IPS-15b (cell line): ENCODE data around the gene CD33.
"Not testable (repeated sequence)": the region's sequence is repeated elsewhere in the genome, so short reads cannot be mapped to it uniquely, and the experiment has no call there.

ENCODE experiments used
- H3K27me3 ChIP-seq: one replicate; pipeline ENCODE4 v1.6.1; 2013; ENCODE audit warnings: low read length; ENCODE audit not compliant: control insufficient read depth, insufficient read depth
- H3K36me3 ChIP-seq: one replicate; pipeline ENCODE4 v1.6.1; 2013; ENCODE audit warnings: low read length; ENCODE audit not compliant: control insufficient read depth, insufficient read depth
- H3K4me1 ChIP-seq: one replicate; pipeline ENCODE4 v1.6.1; 2013; ENCODE audit warnings: mild to moderate bottlenecking, low read length; ENCODE audit not compliant: control insufficient read depth, insufficient read depth
- H3K4me3 ChIP-seq: one replicate; pipeline ENCODE4 v1.5.1; 2013; ENCODE audit warnings: low read depth, low read length
- H3K9ac ChIP-seq: one replicate; pipeline ENCODE4 v1.6.1; 2013; ENCODE audit warnings: low read depth, mild to moderate bottlenecking, low read length
- H3K9me3 ChIP-seq: one replicate; pipeline ENCODE4 v1.6.1; 2013; ENCODE audit warnings: mild to moderate bottlenecking, low read length; ENCODE audit not compliant: control insufficient read depth, insufficient read depth

CD33 gene

GRCh38 chr19:51194527-51195315 lies 30.2 kb upstream of the CD33 start:
- Histone ChIP-seq H3K36me3 (no peaks in the 10 kb centered on the region), H3K9me3 (no peaks in the 10 kb centered on the region), H3K4me1 (no peaks in the 10 kb centered on the region), H3K27me3 (no peaks in the 10 kb centered on the region), H3K9ac (no peak overlapping the region), H3K4me3 (no peak overlapping the region)

- no peak overlapping the region for H3K4me3 ChIP-seq
- no peaks in the 10 kb centered on the region for H3K36me3 ChIP-seq
- no peaks in the 10 kb centered on the region for H3K27me3 ChIP-seq
- no peaks in the 10 kb centered on the region for H3K4me1 ChIP-seq
- no peaks in the 10 kb centered on the region for H3K9me3 ChIP-seq
- no peak overlapping the region for H3K9ac ChIP-seq
Measured at GRCh38 chr19:51195316-51195586, 29.6 kb upstream of the CD33 start.

GRCh38 chr19:51195616-51196015 lies 29.3 kb upstream of the CD33 start:
- Histone ChIP-seq H3K9ac (no peak overlapping the region), H3K27me3 (no peaks in the 10 kb centered on the region), H3K36me3 (no peaks in the 10 kb centered on the region), H3K4me3 (no peak overlapping the region), H3K9me3 (no peaks in the 10 kb centered on the region), H3K4me1 (no peaks in the 10 kb centered on the region)

- H3K4me1 ChIP-seq: no peaks in the 10 kb centered on the region
- no peaks in the 10 kb centered on the region for H3K27me3 ChIP-seq
- no peaks in the 10 kb centered on the region for H3K36me3 ChIP-seq
- H3K4me3 ChIP-seq: no peak overlapping the region
- no peak overlapping the region for H3K9ac ChIP-seq
- H3K9me3 ChIP-seq: no peaks in the 10 kb centered on the region
Measured at GRCh38 chr19:51196181-51196580, 28.7 kb upstream of the CD33 start.

- no peaks in the 10 kb centered on the region for H3K36me3 ChIP-seq
- H3K4me1 ChIP-seq: no peaks in the 10 kb centered on the region
- no peak overlapping the region for H3K9ac ChIP-seq
- no peak overlapping the region for H3K4me3 ChIP-seq
- H3K27me3 ChIP-seq: no peaks in the 10 kb centered on the region
- H3K9me3 ChIP-seq: no peaks in the 10 kb centered on the region
Measured at GRCh38 chr19:51198641-51199040, 26.2 kb upstream of the CD33 start.

GRCh38 chr19:51200071-51200666 lies 24.7 kb upstream of the CD33 start:
- no peaks in the 10 kb centered on the region for H3K27me3 ChIP-seq
- no peaks in the 10 kb centered on the region for H3K9me3 ChIP-seq
- H3K4me1 ChIP-seq: no peaks in the 10 kb centered on the region
- no peak overlapping the region for H3K9ac ChIP-seq
- no peak overlapping the region for H3K4me3 ChIP-seq
- no peaks in the 10 kb centered on the region for H3K36me3 ChIP-seq

GRCh38 chr19:51201712-51202111 lies 23.2 kb upstream of the CD33 start:
- H3K9me3 ChIP-seq: no peaks in the 10 kb centered on the region
- no peak overlapping the region for H3K9ac ChIP-seq
- H3K4me1 ChIP-seq: no peaks in the 10 kb centered on the region
- H3K4me3 ChIP-seq: no peak overlapping the region
- H3K27me3 ChIP-seq: no peaks in the 10 kb centered on the region
- no peaks in the 10 kb centered on the region for H3K36me3 ChIP-seq

- Histone ChIP-seq H3K36me3 (no peaks in the 10 kb centered on the region), H3K4me3 (no peak overlapping the region), H3K4me1 (no peaks in the 10 kb centered on the region), H3K9ac (no peak overlapping the region), H3K9me3 (no peaks in the 10 kb centered on the region), H3K27me3 (no peaks in the 10 kb centered on the region)
Measured at GRCh38 chr19:51203916-51204315, 21.0 kb upstream of the CD33 start.

- H3K36me3 ChIP-seq: no peaks in the 10 kb centered on the region
- no peak overlapping the region for H3K4me3 ChIP-seq
- H3K27me3 ChIP-seq: no peaks in the 10 kb centered on the region
- no peaks in the 10 kb centered on the region for H3K9me3 ChIP-seq
- H3K4me1 ChIP-seq: no peaks in the 10 kb centered on the region
- H3K9ac ChIP-seq: no peak overlapping the region
Measured at GRCh38 chr19:51204321-51204720, 20.6 kb upstream of the CD33 start.

GRCh38 chr19:51207747-51208146 lies 17.1 kb upstream of the CD33 start:
- no peaks in the 10 kb centered on the region for H3K4me1 ChIP-seq
- H3K9ac ChIP-seq: no peak overlapping the region

GRCh38 chr19:51210191-51210784 lies 14.6 kb upstream of the CD33 start:
- no peaks in the 10 kb centered on the region for H3K4me1 ChIP-seq
- H3K4me3 ChIP-seq: no peak overlapping the region
- H3K27me3 ChIP-seq: no peaks in the 10 kb centered on the region
- H3K9ac ChIP-seq: no peak overlapping the region
- no peaks in the 10 kb centered on the region for H3K36me3 ChIP-seq
- H3K9me3 ChIP-seq: no peaks in the 10 kb centered on the region

More at GRCh38 chr19:51207747-51208146, 17.1 kb upstream of the CD33 start:
- Histone ChIP-seq H3K36me3 (no peaks in the 10 kb centered on the region), H3K9me3 (no peaks in the 10 kb centered on the region), H3K4me3 (no peak overlapping the region), H3K27me3 (no peaks in the 10 kb centered on the region)

- not testable (repeated sequence) for H3K27me3 ChIP-seq, H3K9me3 ChIP-seq, H3K9ac ChIP-seq, H3K36me3 ChIP-seq, H3K4me1 ChIP-seq, H3K4me3 ChIP-seq
Measured at GRCh38 chr19:51210874-51211361, 14.0 kb upstream of the CD33 start.
